GM19455 (cell line): ENCODE results near the gene DLG2.

ENCODE experiments used
- ATAC-seq: cut with Tn5 transposase; IDR thresholded peaks from one replicate; pipeline ENCODE4 v1.9.1; 2021; ENCODE audit not compliant: unreplicated experiment

DLG2 gene

GRCh38 chr11:84923489-84923888 is 703.7 kb downstream of the DLG2 start:
- no peak for ATAC-seq

GRCh38 chr11:84922836-84923235 is 704.3 kb downstream of the DLG2 start:
- no peak for ATAC-seq

GRCh38 chr11:84922212-84922805 is 704.8 kb downstream of the DLG2 start:
- ATAC-seq, result no peak

- no peak for ATAC-seq
These were observed 712.6 kb downstream of the DLG2 start for GRCh38 chr11:84914511-84914910.

GRCh38 chr11:84909740-84910139 is 717.4 kb downstream of the DLG2 start:
- no peak for ATAC-seq

- ATAC-seq, result no peak
These were observed 720.1 kb downstream of the DLG2 start for GRCh38 chr11:84906995-84907394.

GRCh38 chr11:84905411-84905810 is 721.7 kb downstream of the DLG2 start:
- ATAC-seq, result no peak

GRCh38 chr11:84902445-84902844 is 724.7 kb downstream of the DLG2 start:
- ATAC-seq, result no peak

GRCh38 chr11:84901991-84902390 is 725.2 kb downstream of the DLG2 start:
- ATAC-seq, result no peak

- no peak for ATAC-seq
These were observed 727.4 kb downstream of the DLG2 start for GRCh38 chr11:84899740-84900139.

- ATAC-seq, result no peak
These were observed 728.0 kb downstream of the DLG2 start for GRCh38 chr11:84899134-84899533.

GRCh38 chr11:84894666-84895065 is 732.5 kb downstream of the DLG2 start:
- no peak for ATAC-seq

- ATAC-seq, result no peak
These were observed 736.5 kb downstream of the DLG2 start for GRCh38 chr11:84890676-84891075.

- no peak for ATAC-seq
These were observed 737.6 kb downstream of the DLG2 start for GRCh38 chr11:84889556-84889955.

GRCh38 chr11:84887055-84887629 is 740.0 kb downstream of the DLG2 start:
- ATAC-seq, result no peak

- no peak for ATAC-seq
These were observed 740.8 kb downstream of the DLG2 start for GRCh38 chr11:84886344-84886743.

- ATAC-seq, result no peak
These were observed 742.3 kb downstream of the DLG2 start for GRCh38 chr11:84884836-84885235.

GRCh38 chr11:84882056-84882455 is 745.1 kb downstream of the DLG2 start:
- ATAC-seq, result no peak

- no peak for ATAC-seq
These were observed 756.0 kb downstream of the DLG2 start for GRCh38 chr11:84871116-84871515.

GRCh38 chr11:84870486-84870885 is 756.7 kb downstream of the DLG2 start:
- ATAC-seq, result no peak

GRCh38 chr11:84866922-84867321 is 760.2 kb downstream of the DLG2 start:
- ATAC-seq, result no peak

GRCh38 chr11:84865791-84866535 is 761.2 kb downstream of the DLG2 start:
- no peak for ATAC-seq
